ENCODE results near the gene RELN.

DNA sequence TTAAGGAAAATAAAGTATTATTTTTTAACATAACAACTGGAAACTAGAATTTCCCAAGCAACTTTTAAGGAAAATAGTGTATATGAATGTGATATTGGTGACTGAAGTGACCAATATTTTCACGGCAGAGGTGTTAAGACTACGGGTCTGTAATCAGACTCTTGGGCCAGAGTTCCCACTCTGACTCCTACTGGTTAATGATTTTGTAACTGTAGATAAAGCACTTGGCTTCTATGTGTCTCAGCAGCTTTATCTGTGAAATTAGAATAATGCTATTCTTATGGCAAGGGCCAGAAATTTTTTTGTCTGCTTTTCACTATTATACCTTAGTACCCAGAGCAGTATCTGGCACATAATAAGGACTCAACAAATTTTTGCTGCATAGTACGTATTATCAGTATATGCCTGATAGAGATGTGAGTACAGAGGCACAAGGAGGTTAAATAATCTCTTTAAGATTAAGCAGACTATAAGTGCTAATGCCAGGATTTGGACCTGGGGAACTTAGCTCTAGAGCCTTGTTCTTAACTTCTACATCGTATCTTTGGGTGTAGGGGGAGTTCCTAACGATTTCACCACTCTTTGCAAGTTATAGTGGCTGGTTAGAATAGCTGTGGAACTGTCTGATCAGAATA lies 357.3 kb downstream of the RELN start:
- TF ChIP-seq, protein P1, sequence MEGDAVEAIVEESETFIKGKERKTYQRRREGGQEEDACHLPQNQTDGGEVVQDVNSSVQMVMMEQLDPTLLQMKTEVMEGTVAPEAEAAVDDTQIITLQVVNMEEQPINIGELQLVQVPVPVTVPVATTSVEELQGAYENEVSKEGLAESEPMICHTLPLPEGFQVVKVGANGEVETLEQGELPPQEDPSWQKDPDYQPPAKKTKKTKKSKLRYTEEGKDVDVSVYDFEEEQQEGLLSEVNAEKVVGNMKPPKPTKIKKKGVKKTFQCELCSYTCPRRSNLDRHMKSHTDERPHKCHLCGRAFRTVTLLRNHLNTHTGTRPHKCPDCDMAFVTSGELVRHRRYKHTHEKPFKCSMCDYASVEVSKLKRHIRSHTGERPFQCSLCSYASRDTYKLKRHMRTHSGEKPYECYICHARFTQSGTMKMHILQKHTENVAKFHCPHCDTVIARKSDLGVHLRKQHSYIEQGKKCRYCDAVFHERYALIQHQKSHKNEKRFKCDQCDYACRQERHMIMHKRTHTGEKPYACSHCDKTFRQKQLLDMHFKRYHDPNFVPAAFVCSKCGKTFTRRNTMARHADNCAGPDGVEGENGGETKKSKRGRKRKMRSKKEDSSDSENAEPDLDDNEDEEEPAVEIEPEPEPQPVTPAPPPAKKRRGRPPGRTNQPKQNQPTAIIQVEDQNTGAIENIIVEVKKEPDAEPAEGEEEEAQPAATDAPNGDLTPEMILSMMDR (IDR thresholded peaks at IDR 0.05) = no peak
- TF ChIP-seq POLR2A (IDR thresholded peaks at IDR 0.05) (no peak), POLR2AphosphoS5 (IDR thresholded peaks at IDR 0.05) (no peak)
